ENCODE measurements around the gene HOXB6. TPM values are rescaled to one million over a fixed set of nuclear protein-coding genes. Genes with fewer than 3 reads are reported as not detected.
A peak's percentile ranks its signal among the peaks of the same experiment; 100 is the strongest.

The HOXB6 gene
- total RNA-seq, 5 donors from 2014 or later (not counting 1 experiment from before 2014, with no cell fraction given) = 0.16 to 0.33 TPM; not detected in 3

- H3K36me3 Mint-ChIP-seq = no peaks in the 10 kb centered on the region
- H3K4me1 ChIP-seq (ENCODE audit: control insufficient read depth in 1 of 2, extremely low read depth in 1 of 2, insufficient read depth in 2 of 2, low read length in 2 of 2) = peaks cover 20 to 60% of the 10 kb centered on the region in 2 experiments
- peaks cover 29 to 89% of the 10 kb centered on the region in 2 experiments for H3K27me3 ChIP-seq (replicated peaks in 1 of 2; ENCODE audit: control insufficient read depth in 2 of 2, extremely low read depth in 1 of 2, insufficient read depth in 2 of 2, low read length in 1 of 2)
- ATAC-seq (replicated peaks in 1 of 4) (peak; percentile 28 to 43 (median 36)), DNase-seq (peak in 18 of 35 experiments; percentile 33 to 70 (median 48))
- H3K27me3 Mint-ChIP-seq = peaks cover 66 to 77% of the 10 kb centered on the region in 2 donors
- no peaks in the 10 kb centered on the region for H3K9me3 Mint-ChIP-seq
- peak within 1 kb of the TSS; percentile 52 to 59 for H3K27ac Mint-ChIP-seq
- H3K4me1 Mint-ChIP-seq = peaks cover 32 to 45% (median 40%) of the 10 kb centered on the region in 3 donors
- no peaks in the 10 kb centered on the region for H3K9me3 ChIP-seq
- no peak within 1 kb of the TSS for H3K27ac ChIP-seq (ENCODE audit: low read length)
- CTCF ChIA-PET = interaction anchor here in 1 of 2 donors (0.6 kb wide), 2 partner anchors 9 to 731 kb away, joined by 3 read pairs; no protein-coding TSS in a partner anchor
- H3K36me3 ChIP-seq (ENCODE audit: control insufficient read depth in 2 of 2, extremely low read depth in 1 of 2, insufficient read depth in 1 of 2, low read length in 1 of 2) = no peaks in the 10 kb centered on the region
- H3K4me3 ChIP-seq (ENCODE audit: control insufficient read depth in 1 of 2, extremely low read depth in 1 of 2, low read length in 1 of 2) = peak within 1 kb of the TSS; percentile 81 to 89
- under 1% methylated on average over 55 of the region's 79 CpGs for WGBS (ENCODE audit: insufficient coverage)
- POLR2A ChIA-PET = no interaction called here
- H3K4me3 Mint-ChIP-seq = peak within 1 kb of the TSS; percentile 87 to 93 (median 92)
Observed at GRCh38 chr17:48610282-48611211, 5.8 kb upstream of the HOXB6 start, which contains the start of gene HOXB7. Gene HOXB7 (minus strand): TSS chr17:48611017. CDS start chr17:48610918, 99 bp downstream.

GRCh38 chr17:48609759-48610281 lies 5.0 kb upstream of the HOXB6 start:
- no peaks in the 10 kb centered on the region for H3K36me3 Mint-ChIP-seq
- DNase-seq (no peak), ATAC-seq (replicated peaks in 1 of 4) (no peak)
- no peak overlapping the region for H3K27ac ChIP-seq (ENCODE audit: low read length)
- POLR2A ChIA-PET = no interaction called here
- H3K9me3 Mint-ChIP-seq = no peaks in the 10 kb centered on the region
- H3K4me3 Mint-ChIP-seq = peak overlapping the region; percentile 87 to 93 (median 92)
- 10% methylated on average over 11 of the region's 15 CpGs for WGBS (ENCODE audit: insufficient coverage)
- H3K27me3 ChIP-seq (replicated peaks in 1 of 2; ENCODE audit: control insufficient read depth in 2 of 2, extremely low read depth in 1 of 2, insufficient read depth in 2 of 2, low read length in 1 of 2) = peaks cover 28 to 90% of the 10 kb centered on the region in 2 experiments
- no peaks in the 10 kb centered on the region for H3K9me3 ChIP-seq
- H3K27ac Mint-ChIP-seq = no peak overlapping the region
- CTCF ChIA-PET = interaction anchor here in 1 of 2 donors (0.6 kb wide), 2 partner anchors 8 to 732 kb away, joined by 3 read pairs; no protein-coding TSS in a partner anchor
- H3K27me3 Mint-ChIP-seq = peaks cover 63 to 77% of the 10 kb centered on the region in 2 donors
- H3K4me3 ChIP-seq (ENCODE audit: control insufficient read depth in 1 of 2, extremely low read depth in 1 of 2, low read length in 1 of 2) = peak overlapping the region; percentile 81 to 89
- H3K4me1 Mint-ChIP-seq = peaks cover 30 to 41% (median 34%) of the 10 kb centered on the region in 3 donors
- no peaks in the 10 kb centered on the region for H3K36me3 ChIP-seq (ENCODE audit: control insufficient read depth in 2 of 2, extremely low read depth in 1 of 2, insufficient read depth in 1 of 2, low read length in 1 of 2)
- peaks cover 20 to 56% of the 10 kb centered on the region in 2 experiments for H3K4me1 ChIP-seq (ENCODE audit: control insufficient read depth in 1 of 2, extremely low read depth in 1 of 2, insufficient read depth in 2 of 2, low read length in 2 of 2)

- peaks cover 67 to 80% of the 10 kb centered on the region in 2 donors for H3K27me3 Mint-ChIP-seq
- Histone ChIP-seq H3K36me3 (ENCODE audit: control insufficient read depth in 2 of 2, extremely low read depth in 1 of 2, insufficient read depth in 1 of 2, low read length in 1 of 2) (no peaks in the 10 kb centered on the region), H3K4me3 (ENCODE audit: control insufficient read depth in 1 of 2, extremely low read depth in 1 of 2, low read length in 1 of 2) (no peak overlapping the region), H3K27me3 (replicated peaks in 1 of 2; ENCODE audit: control insufficient read depth in 2 of 2, extremely low read depth in 1 of 2, insufficient read depth in 2 of 2, low read length in 1 of 2) (peaks cover 28 to 90% of the 10 kb centered on the region in 2 experiments), H3K9me3 (no peaks in the 10 kb centered on the region), H3K4me1 (ENCODE audit: control insufficient read depth in 1 of 2, extremely low read depth in 1 of 2, insufficient read depth in 2 of 2, low read length in 2 of 2) (peaks cover 17 to 56% of the 10 kb centered on the region in 2 experiments), H3K27ac (ENCODE audit: low read length) (no peak overlapping the region)
- CTCF ChIA-PET = no interaction called here
- POLR2A ChIA-PET = no interaction called here
- no peak for DNase-seq
- peak overlapping the region in 1 of 2 donors; percentile 7 for H3K27ac Mint-ChIP-seq
- no peaks in the 10 kb centered on the region for H3K9me3 Mint-ChIP-seq
- peaks cover 30 to 33% (median 31%) of the 10 kb centered on the region in 3 donors for H3K4me1 Mint-ChIP-seq
- ATAC-seq (replicated peaks in 1 of 4) = no peak
- no peaks in the 10 kb centered on the region for H3K36me3 Mint-ChIP-seq
- H3K4me3 Mint-ChIP-seq = peak overlapping the region in 2 of 3 donors; percentile 25 to 92
Observed at GRCh38 chr17:48609033-48609432, 4.2 kb upstream of the HOXB6 start.

GRCh38 chr17:48608494-48608834 lies 3.7 kb upstream of the HOXB6 start:
- peaks cover 31 to 90% of the 10 kb centered on the region in 2 experiments for H3K27me3 ChIP-seq (replicated peaks in 1 of 2; ENCODE audit: control insufficient read depth in 2 of 2, extremely low read depth in 1 of 2, insufficient read depth in 2 of 2, low read length in 1 of 2)
- POLR2A ChIA-PET = no interaction called here

GRCh38 chr17:48606892-48607614 lies 2.3 kb upstream of the HOXB6 start:
- CTCF ChIA-PET = interaction anchor here (0.5 to 1.1 kb wide), 4 partner anchors 14 to 1281 kb away, joined by 3 to 4 read pairs (median 3); partner anchors contain the start of gene HOXB5 (in 1 of the 2)
- H3K27ac ChIP-seq (ENCODE audit: low read length) = no peak overlapping the region
- H3K27me3 ChIP-seq (replicated peaks in 1 of 2; ENCODE audit: control insufficient read depth in 2 of 2, extremely low read depth in 1 of 2, insufficient read depth in 2 of 2, low read length in 1 of 2) = peaks cover 27 to 91% of the 10 kb centered on the region in 2 experiments
- no peaks in the 10 kb centered on the region for H3K9me3 ChIP-seq
- no peaks in the 10 kb centered on the region for H3K9me3 Mint-ChIP-seq
- no peaks in the 10 kb centered on the region for H3K36me3 ChIP-seq (ENCODE audit: control insufficient read depth in 2 of 2, extremely low read depth in 1 of 2, insufficient read depth in 1 of 2, low read length in 1 of 2)
- H3K27ac Mint-ChIP-seq = no peak overlapping the region
- no peak for ATAC-seq (replicated peaks in 1 of 4)
- H3K4me3 Mint-ChIP-seq = no peak overlapping the region
- DNase-seq = no peak
- H3K27me3 Mint-ChIP-seq = peaks cover 67 to 84% of the 10 kb centered on the region in 2 donors
- POLR2A ChIA-PET = no interaction called here
- peaks cover 13 to 29% (median 20%) of the 10 kb centered on the region in 3 donors for H3K4me1 Mint-ChIP-seq
- no peaks in the 10 kb centered on the region for H3K36me3 Mint-ChIP-seq
- peaks cover 10 to 53% of the 10 kb centered on the region in 2 experiments for H3K4me1 ChIP-seq (ENCODE audit: control insufficient read depth in 1 of 2, extremely low read depth in 1 of 2, insufficient read depth in 2 of 2, low read length in 2 of 2)
- H3K4me3 ChIP-seq (ENCODE audit: control insufficient read depth in 1 of 2, extremely low read depth in 1 of 2, low read length in 1 of 2) = no peak overlapping the region
- 88% methylated on average over 5 of the region's 9 CpGs for WGBS (ENCODE audit: insufficient coverage)

More at GRCh38 chr17:48608494-48608834, 3.7 kb upstream of the HOXB6 start:
- Histone ChIP-seq H3K27ac (ENCODE audit: low read length) (no peak overlapping the region), H3K9me3 (no peaks in the 10 kb centered on the region), H3K36me3 (ENCODE audit: control insufficient read depth in 2 of 2, extremely low read depth in 1 of 2, insufficient read depth in 1 of 2, low read length in 1 of 2) (no peaks in the 10 kb centered on the region), H3K4me3 (ENCODE audit: control insufficient read depth in 1 of 2, extremely low read depth in 1 of 2, low read length in 1 of 2) (no peak overlapping the region), H3K4me1 (ENCODE audit: control insufficient read depth in 1 of 2, extremely low read depth in 1 of 2, insufficient read depth in 2 of 2, low read length in 2 of 2) (peaks cover 16 to 56% of the 10 kb centered on the region in 2 experiments)
- no peak for DNase-seq
- CTCF ChIA-PET = no interaction called here
- Mint-ChIP-seq H3K9me3 (no peaks in the 10 kb centered on the region), H3K4me1 (peaks cover 26 to 28% (median 27%) of the 10 kb centered on the region in 3 donors), H3K27ac (no peak overlapping the region), H3K36me3 (no peaks in the 10 kb centered on the region), H3K27me3 (peaks cover 66 to 80% of the 10 kb centered on the region in 2 donors), H3K4me3 (peak overlapping the region in 1 of 3 donors; percentile 92)
- no peak for ATAC-seq (replicated peaks in 1 of 4)
- WGBS (ENCODE audit: insufficient coverage) = no CpG with 5 or more reads among the region's 1 CpG

Data from T-cell (primary cell).